ENCODE measurements around the gene DLX1. TPM values are rescaled to one million over a fixed set of nuclear protein-coding genes. Genes with fewer than 3 reads are reported as not detected.
A peak's percentile ranks its signal among the peaks of the same experiment; 100 is the strongest.

DLX1 gene
- total RNA-seq, 1 donor from 2014 or later: under 0.01 TPM

- DNase-seq (ENCODE audit: low read depth in 2 of 2): no peak
These were observed 1.2 kb downstream of the DLX1 start for GRCh38 chr2:172086241-172087206.

GRCh38 chr2:172087207-172087779, 2.0 kb downstream of the DLX1 start:
- no peak for DNase-seq (ENCODE audit: low read depth in 2 of 2)

GRCh38 chr2:172087780-172088244, 2.5 kb downstream of the DLX1 start:
- no peak for DNase-seq (ENCODE audit: low read depth in 2 of 2)

GRCh38 chr2:172088245-172089004, 3.1 kb downstream of the DLX1 start:
- DNase-seq (ENCODE audit: low read depth in 2 of 2): no peak

GRCh38 chr2:172089005-172089504, 3.7 kb downstream of the DLX1 start:
- no peak for DNase-seq (ENCODE audit: low read depth in 2 of 2)

GRCh38 chr2:172089633-172090032, 4.3 kb downstream of the DLX1 start:
- DNase-seq (ENCODE audit: low read depth in 2 of 2): no peak

GRCh38 chr2:172090044-172090961, 5.0 kb downstream of the DLX1 start:
- no peak for DNase-seq (ENCODE audit: low read depth in 2 of 2)

- no peak for DNase-seq (ENCODE audit: low read depth in 2 of 2)
These were observed 5.8 kb downstream of the DLX1 start for GRCh38 chr2:172091000-172091641.

- DNase-seq (ENCODE audit: low read depth in 2 of 2): no peak
These were observed 6.7 kb downstream of the DLX1 start for GRCh38 chr2:172091761-172092566.

GRCh38 chr2:172092716-172093415, 7.6 kb downstream of the DLX1 start:
- DNase-seq (ENCODE audit: low read depth in 2 of 2): no peak

- no peak for DNase-seq (ENCODE audit: low read depth in 2 of 2)
These were observed 8.3 kb downstream of the DLX1 start for GRCh38 chr2:172093416-172094293.

- no peak for DNase-seq (ENCODE audit: low read depth in 2 of 2)
These were observed 9.2 kb downstream of the DLX1 start for GRCh38 chr2:172094294-172095145.

- peak in 1 of 2 donors; percentile 46 for DNase-seq (ENCODE audit: low read depth in 2 of 2)
These were observed 10.0 kb downstream of the DLX1 start for GRCh38 chr2:172095146-172095904.

GRCh38 chr2:172095905-172096625, 10.8 kb downstream of the DLX1 start:
- no peak for DNase-seq (ENCODE audit: low read depth in 2 of 2)
